ENCODE measurements around the gene NFIA. TPM values are rescaled to one million over a fixed set of nuclear protein-coding genes. Genes with fewer than 3 reads are reported as not detected.

The NFIA gene
- total RNA-seq, 2 experiments from 2014 or later, result 0.98 to 1.1 TPM

GRCh38 chr1:61210435-61211154, 128.2 kb downstream of the NFIA start:
- no peak overlapping the region for H3K4me3 Mint-ChIP-seq
- DNase-seq, result no peak
- no peaks in the 10 kb centered on the region for H3K27me3 Mint-ChIP-seq (ENCODE audit: low read depth)
- no peaks in the 10 kb centered on the region for H3K36me3 Mint-ChIP-seq (ENCODE audit: low read depth)
- intact Hi-C loops (cut with micrococcal nuclease), result loop anchor here (1.0 to 10.0 kb wide), 2 partner anchors 160 to 366 kb away; no protein-coding TSS in a partner anchor
- CTCF ChIA-PET, result interaction anchor here (0.6 to 1.1 kb wide), 2 partner anchors 161 to 230 kb away, joined by 3 read pairs; no protein-coding TSS in a partner anchor
- no peaks in the 10 kb centered on the region for H3K9me3 Mint-ChIP-seq
- no peaks in the 10 kb centered on the region for H3K4me1 Mint-ChIP-seq (ENCODE audit: low read depth)
- H3K27ac Mint-ChIP-seq, result no peak overlapping the region

- H3K9me3 Mint-ChIP-seq, result no peaks in the 10 kb centered on the region
- H3K36me3 Mint-ChIP-seq (ENCODE audit: low read depth), result no peaks in the 10 kb centered on the region
- intact Hi-C loops (cut with micrococcal nuclease), result loop anchor here (10.0 kb wide), 1 partner anchor 369 kb away; no protein-coding TSS in a partner anchor
- no peaks in the 10 kb centered on the region for H3K27me3 Mint-ChIP-seq (ENCODE audit: low read depth)
- H3K4me1 Mint-ChIP-seq (ENCODE audit: low read depth), result no peaks in the 10 kb centered on the region
- no peak overlapping the region for H3K27ac Mint-ChIP-seq
- no peak for DNase-seq
- CTCF ChIA-PET, result no interaction called here
- H3K4me3 Mint-ChIP-seq, result no peak overlapping the region
Measured at GRCh38 chr1:61213245-61214011, 131.1 kb downstream of the NFIA start.

GRCh38 chr1:61215119-61215518, 132.8 kb downstream of the NFIA start:
- H3K27me3 Mint-ChIP-seq (ENCODE audit: low read depth), result no peaks in the 10 kb centered on the region
- CTCF ChIA-PET, result no interaction called here
- H3K4me1 Mint-ChIP-seq (ENCODE audit: low read depth), result no peaks in the 10 kb centered on the region
- no peaks in the 10 kb centered on the region for H3K9me3 Mint-ChIP-seq
- H3K4me3 Mint-ChIP-seq, result no peak overlapping the region
- no peak for DNase-seq
- intact Hi-C loops (cut with micrococcal nuclease), result loop anchor here (10.0 kb wide), 1 partner anchor 370 kb away; no protein-coding TSS in a partner anchor
- H3K36me3 Mint-ChIP-seq (ENCODE audit: low read depth), result no peaks in the 10 kb centered on the region
- no peak overlapping the region for H3K27ac Mint-ChIP-seq

- Mint-ChIP-seq H3K9me3 (no peaks in the 10 kb centered on the region), H3K27ac (no peak overlapping the region), H3K36me3 (ENCODE audit: low read depth) (no peaks in the 10 kb centered on the region), H3K4me3 (no peak overlapping the region), H3K4me1 (ENCODE audit: low read depth) (no peaks in the 10 kb centered on the region), H3K27me3 (ENCODE audit: low read depth) (no peaks in the 10 kb centered on the region)
- intact Hi-C loops (cut with micrococcal nuclease), result loop anchor here (10.0 kb wide), 1 partner anchor 371 kb away; no protein-coding TSS in a partner anchor
- DNase-seq, result no peak
- CTCF ChIA-PET, result no interaction called here
Measured at GRCh38 chr1:61215676-61216289, 133.4 kb downstream of the NFIA start.

GRCh38 chr1:61220536-61220935, 138.2 kb downstream of the NFIA start:
- no peaks in the 10 kb centered on the region for H3K36me3 Mint-ChIP-seq (ENCODE audit: low read depth)
- H3K4me1 Mint-ChIP-seq (ENCODE audit: low read depth), result no peaks in the 10 kb centered on the region
- H3K4me3 Mint-ChIP-seq, result no peak overlapping the region
- CTCF ChIA-PET, result no interaction called here
- H3K27ac Mint-ChIP-seq, result no peak overlapping the region
- no peak for DNase-seq
- H3K27me3 Mint-ChIP-seq (ENCODE audit: low read depth), result peaks cover 3% of the 10 kb centered on the region
- no peaks in the 10 kb centered on the region for H3K9me3 Mint-ChIP-seq
- intact Hi-C loops (cut with micrococcal nuclease), result no loop called here

- no peak for DNase-seq
- CTCF ChIA-PET, result no interaction called here
- no peaks in the 10 kb centered on the region for H3K36me3 Mint-ChIP-seq (ENCODE audit: low read depth)
- H3K9me3 Mint-ChIP-seq, result no peaks in the 10 kb centered on the region
- H3K4me3 Mint-ChIP-seq, result no peak overlapping the region
- H3K4me1 Mint-ChIP-seq (ENCODE audit: low read depth), result no peaks in the 10 kb centered on the region
- intact Hi-C loops (cut with micrococcal nuclease), result no loop called here
- H3K27me3 Mint-ChIP-seq (ENCODE audit: low read depth), result peaks cover 3% of the 10 kb centered on the region
- H3K27ac Mint-ChIP-seq, result no peak overlapping the region
Measured at GRCh38 chr1:61221642-61222041, 139.3 kb downstream of the NFIA start.

- Mint-ChIP-seq H3K27ac (no peak overlapping the region), H3K9me3 (no peaks in the 10 kb centered on the region), H3K4me1 (ENCODE audit: low read depth) (no peaks in the 10 kb centered on the region), H3K36me3 (ENCODE audit: low read depth) (no peaks in the 10 kb centered on the region), H3K4me3 (no peak overlapping the region), H3K27me3 (ENCODE audit: low read depth) (peaks cover 3% of the 10 kb centered on the region)
- DNase-seq, result no peak
- CTCF ChIA-PET, result no interaction called here
- intact Hi-C loops (cut with micrococcal nuclease), result no loop called here
Measured at GRCh38 chr1:61222240-61222639, 139.9 kb downstream of the NFIA start.

GRCh38 chr1:61223140-61223539, 140.8 kb downstream of the NFIA start:
- CTCF ChIA-PET, result no interaction called here
- no peak for DNase-seq
- Mint-ChIP-seq H3K4me1 (ENCODE audit: low read depth) (no peaks in the 10 kb centered on the region), H3K4me3 (no peak overlapping the region), H3K36me3 (ENCODE audit: low read depth) (no peaks in the 10 kb centered on the region), H3K27me3 (ENCODE audit: low read depth) (peaks cover 3% of the 10 kb centered on the region), H3K27ac (no peak overlapping the region), H3K9me3 (no peaks in the 10 kb centered on the region)
- intact Hi-C loops (cut with micrococcal nuclease), result no loop called here

- no peaks in the 10 kb centered on the region for H3K9me3 Mint-ChIP-seq
- no peak for DNase-seq
- H3K4me3 Mint-ChIP-seq, result no peak overlapping the region
- H3K27ac Mint-ChIP-seq, result no peak overlapping the region
- intact Hi-C loops (cut with micrococcal nuclease), result no loop called here
- H3K4me1 Mint-ChIP-seq (ENCODE audit: low read depth), result no peaks in the 10 kb centered on the region
- peaks cover 3% of the 10 kb centered on the region for H3K27me3 Mint-ChIP-seq (ENCODE audit: low read depth)
- H3K36me3 Mint-ChIP-seq (ENCODE audit: low read depth), result no peaks in the 10 kb centered on the region
- CTCF ChIA-PET, result interaction anchor here (0.7 kb wide), 1 partner anchor 40 kb away, joined by 3 read pairs; no protein-coding TSS in a partner anchor
Measured at GRCh38 chr1:61224609-61225008, 142.2 kb downstream of the NFIA start.

- no peak for DNase-seq
- Mint-ChIP-seq H3K27ac (no peak overlapping the region), H3K9me3 (no peaks in the 10 kb centered on the region), H3K36me3 (ENCODE audit: low read depth) (no peaks in the 10 kb centered on the region), H3K4me3 (no peak overlapping the region), H3K27me3 (ENCODE audit: low read depth) (peaks cover 3% of the 10 kb centered on the region), H3K4me1 (ENCODE audit: low read depth) (no peaks in the 10 kb centered on the region)
- CTCF ChIA-PET, result interaction anchor here (0.7 kb wide), 1 partner anchor 220 kb away, joined by 3 read pairs; no protein-coding TSS in a partner anchor
- intact Hi-C loops (cut with micrococcal nuclease), result no loop called here
Measured at GRCh38 chr1:61225478-61225877, 143.1 kb downstream of the NFIA start.

- Mint-ChIP-seq H3K27ac (no peak overlapping the region), H3K4me3 (no peak overlapping the region)
- CTCF ChIA-PET, result interaction anchor here (1.4 kb wide), 1 partner anchor 178 kb away, joined by 4 read pairs; no protein-coding TSS in a partner anchor
Measured at GRCh38 chr1:61226791-61227567, 144.6 kb downstream of the NFIA start.

More at GRCh38 chr1:61226791-61227567, 144.6 kb downstream of the NFIA start:
- no peaks in the 10 kb centered on the region for H3K4me1 Mint-ChIP-seq (ENCODE audit: low read depth)
- intact Hi-C loops (cut with micrococcal nuclease), result no loop called here
- H3K36me3 Mint-ChIP-seq (ENCODE audit: low read depth), result no peaks in the 10 kb centered on the region
- no peaks in the 10 kb centered on the region for H3K9me3 Mint-ChIP-seq
- H3K27me3 Mint-ChIP-seq (ENCODE audit: low read depth), result peaks cover 3% of the 10 kb centered on the region
- no peak for DNase-seq
